HEK293T (cell line): ENCODE measurements around the gene GPR137B.

Experiments
- CTCF ChIA-PET: fragments of 350-600 bp; formaldehyde crosslinking; extraction: SDS; loops from one replicate; lab custom pipeline; 2021; ENCODE audit warnings: antibody characterized with exemption, inconsistent platforms; lab: Yijun Ruan, JAX
- POLR2A ChIA-PET: fragments of 350-600 bp; formaldehyde crosslinking; extraction: SDS; loops from one replicate; lab custom pipeline; 2020; ENCODE audit warnings: antibody characterized with exemption, inconsistent platforms; lab: Yijun Ruan, JAX
- DNase-seq: peaks from one replicate; pipeline ENCODE4 v3.0.0; 2012; ENCODE audit warnings: mixed read lengths; ENCODE audit errors: extremely low spot score
- ARNT ChIP-seq: fragments of 450-650 bp; IDR thresholded peaks from 2 replicates; pipeline ENCODE4 v1.6.1; 2017; ENCODE audit warnings: mild to moderate bottlenecking
- BHLHE40 ChIP-seq: fragments of 450-650 bp; IDR thresholded peaks from 2 replicates; pipeline ENCODE4 v1.6.1; 2016; ENCODE audit warnings: mild to moderate bottlenecking, moderate library complexity, borderline replicate concordance
- CTBP1 ChIP-seq: fragments of 450-650 bp; IDR thresholded peaks from 2 replicates; pipeline ENCODE4 v1.6.1; 2016; ENCODE audit warnings: borderline replicate concordance
- ELF4 ChIP-seq: fragments of 450-650 bp; IDR thresholded peaks from 2 replicates; pipeline ENCODE4 v1.6.1; 2017; ENCODE audit warnings: antibody characterized with exemption
- FOXA1 ChIP-seq: fragments of 450-650 bp; IDR thresholded peaks from 2 replicates; pipeline ENCODE4 v1.6.1; 2016; ENCODE audit warnings: mild to moderate bottlenecking
- FOXK2 ChIP-seq: fragments of 450-650 bp; IDR thresholded peaks from 2 replicates; pipeline ENCODE4 v1.6.1; 2016; ENCODE audit warnings: mild to moderate bottlenecking
- FOXM1 ChIP-seq: fragments of 450-650 bp; IDR thresholded peaks from 2 replicates; pipeline ENCODE4 v1.6.1; 2017; ENCODE audit warnings: mild to moderate bottlenecking, borderline replicate concordance
- HDGF ChIP-seq: fragments of 450-650 bp; IDR thresholded peaks from 2 replicates; pipeline ENCODE4 v1.6.1; 2017; ENCODE audit warnings: antibody characterized with exemption, borderline replicate concordance
- L3MBTL2 ChIP-seq: fragments of 450-650 bp; conservative IDR thresholded peaks from 2 replicates; pipeline ENCODE4 v1.6.1; 2016; ENCODE audit warnings: mild to moderate bottlenecking
- LEF1 ChIP-seq: fragments of 450-650 bp; IDR thresholded peaks from 2 replicates; pipeline ENCODE4 v1.6.1; 2017; ENCODE audit warnings: mild to moderate bottlenecking, borderline replicate concordance
- NFRKB ChIP-seq: fragments of 450-650 bp; IDR thresholded peaks from 2 replicates; pipeline ENCODE4 v1.6.1; 2016; ENCODE audit warnings: mild to moderate bottlenecking, moderate library complexity
- SP1 ChIP-seq: fragments of 450-650 bp; IDR thresholded peaks from 2 replicates; pipeline ENCODE4 v1.6.1; 2017
- SUZ12 ChIP-seq: fragments of 450-650 bp; IDR thresholded peaks from 2 replicates; pipeline ENCODE4 v1.6.1; 2016; ENCODE audit warnings: mild to moderate bottlenecking
- TARDBP ChIP-seq: fragments of 450-650 bp; IDR thresholded peaks from 2 replicates; pipeline ENCODE4 v1.6.1; 2016
- ZNF384 ChIP-seq: fragments of 450-650 bp; IDR thresholded peaks from 2 replicates; pipeline ENCODE4 v1.6.1; 2016
- TF ChIP-seq, protein P1 (sequence below): fragments of 450-650 bp; IDR thresholded peaks from 2 replicates; pipeline ENCODE4 v1.6.1; 2016

GPR137B gene

DNA sequence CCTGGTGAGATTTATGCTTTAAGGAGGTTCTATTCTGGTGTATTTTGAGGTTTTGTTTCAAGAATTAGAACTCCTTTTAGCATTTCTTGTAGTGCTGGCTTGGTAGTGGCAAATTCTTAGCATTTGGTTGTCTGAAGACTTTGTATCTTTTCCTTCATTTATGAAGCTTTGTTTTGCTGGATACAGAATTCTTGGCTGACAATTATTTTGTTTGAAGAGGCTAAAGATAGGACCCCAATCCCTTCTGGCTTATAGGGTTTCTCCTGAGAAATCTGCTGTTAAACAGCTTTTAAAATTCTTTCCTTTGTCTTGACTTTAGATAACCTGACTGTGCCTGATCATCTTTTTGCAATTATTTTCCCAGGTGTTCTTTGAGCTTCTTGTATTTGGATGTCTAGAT is 58.6 kb downstream of the GPR137B start:
- DNase-seq: no peak
- no peak for TF ChIP-seq FOXA1
- no peak for TF ChIP-seq SP1
- no peak for TF ChIP-seq LEF1
- TF ChIP-seq SUZ12: no peak
- TF ChIP-seq HDGF: no peak
- TF ChIP-seq TARDBP: no peak
- no peak for TF ChIP-seq CTBP1
- TF ChIP-seq FOXM1: no peak
- TF ChIP-seq NFRKB: no peak
- no peak for TF ChIP-seq L3MBTL2
- POLR2A ChIA-PET: no interaction called here

DNA sequence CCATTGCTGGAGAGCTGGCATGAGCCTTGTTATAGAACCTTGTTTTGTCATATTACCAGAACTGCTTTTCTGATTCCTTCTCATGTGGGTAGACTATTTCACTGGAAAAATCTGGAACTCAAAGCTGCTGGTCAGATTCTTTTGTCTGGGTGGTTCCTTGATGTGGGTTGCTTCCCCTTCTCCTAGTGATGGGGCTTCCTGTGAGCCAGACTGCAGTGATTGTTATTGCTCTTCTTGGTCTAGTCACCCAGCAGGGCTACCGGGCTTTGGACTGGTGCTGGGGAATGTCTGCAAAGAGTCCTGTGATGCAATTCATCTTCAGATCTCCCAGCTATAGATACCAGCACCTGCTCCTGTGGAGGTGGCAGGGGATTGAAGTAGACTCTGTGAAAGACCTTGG is 59.4 kb downstream of the GPR137B start:
- DNase-seq: no peak
- POLR2A ChIA-PET: no interaction called here
- CTCF ChIA-PET: interaction anchor here (0.8 kb wide), 1 partner anchor 52 kb away, joined by 4 read pairs; no protein-coding TSS in a partner anchor
- TF ChIP-seq SP1: no peak
- no peak for TF ChIP-seq FOXM1
- no peak for TF ChIP-seq LEF1
- TF ChIP-seq FOXK2: no peak
- no peak for TF ChIP-seq BHLHE40
- TF ChIP-seq HDGF: no peak
- TF ChIP-seq ZNF384: no peak

More for the DNA sequence above, 58.6 kb downstream of the GPR137B start:
- CTCF ChIA-PET: interaction anchor here (0.8 kb wide), 1 partner anchor 53 kb away, joined by 4 read pairs; no protein-coding TSS in a partner anchor

DNA sequence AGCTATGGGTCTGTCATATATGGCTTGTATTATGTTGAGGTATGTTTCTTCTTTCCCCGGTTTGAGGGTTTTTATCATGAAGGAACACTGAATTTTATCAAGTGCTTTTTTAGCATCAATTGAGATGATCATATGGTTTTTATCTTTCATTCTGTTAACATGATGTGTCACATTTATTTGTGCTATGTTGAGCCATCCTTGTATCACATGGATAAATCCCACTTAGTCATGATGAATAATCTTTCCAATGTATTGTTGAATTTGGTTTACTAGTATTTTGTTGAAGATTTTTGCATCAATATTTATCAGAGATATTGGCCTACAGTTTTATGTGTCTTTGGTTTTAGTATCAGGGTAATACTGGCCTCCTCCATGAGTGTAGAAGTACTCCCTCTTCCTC is 61.7 kb downstream of the GPR137B start:
- DNase-seq: no peak
- ChIA-PET POLR2A (no interaction called here), CTCF (no interaction called here)
- no peak for TF ChIP-seq LEF1
- no peak for TF ChIP-seq ARNT
- no peak for TF ChIP-seq CTBP1
- no peak for TF ChIP-seq FOXA1
- no peak for TF ChIP-seq FOXM1
- TF ChIP-seq L3MBTL2: no peak
- TF ChIP-seq, protein P1, sequence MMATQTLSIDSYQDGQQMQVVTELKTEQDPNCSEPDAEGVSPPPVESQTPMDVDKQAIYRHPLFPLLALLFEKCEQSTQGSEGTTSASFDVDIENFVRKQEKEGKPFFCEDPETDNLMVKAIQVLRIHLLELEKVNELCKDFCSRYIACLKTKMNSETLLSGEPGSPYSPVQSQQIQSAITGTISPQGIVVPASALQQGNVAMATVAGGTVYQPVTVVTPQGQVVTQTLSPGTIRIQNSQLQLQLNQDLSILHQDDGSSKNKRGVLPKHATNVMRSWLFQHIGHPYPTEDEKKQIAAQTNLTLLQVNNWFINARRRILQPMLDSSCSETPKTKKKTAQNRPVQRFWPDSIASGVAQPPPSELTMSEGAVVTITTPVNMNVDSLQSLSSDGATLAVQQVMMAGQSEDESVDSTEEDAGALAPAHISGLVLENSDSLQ: no peak
- no peak for TF ChIP-seq ELF4

DNA sequence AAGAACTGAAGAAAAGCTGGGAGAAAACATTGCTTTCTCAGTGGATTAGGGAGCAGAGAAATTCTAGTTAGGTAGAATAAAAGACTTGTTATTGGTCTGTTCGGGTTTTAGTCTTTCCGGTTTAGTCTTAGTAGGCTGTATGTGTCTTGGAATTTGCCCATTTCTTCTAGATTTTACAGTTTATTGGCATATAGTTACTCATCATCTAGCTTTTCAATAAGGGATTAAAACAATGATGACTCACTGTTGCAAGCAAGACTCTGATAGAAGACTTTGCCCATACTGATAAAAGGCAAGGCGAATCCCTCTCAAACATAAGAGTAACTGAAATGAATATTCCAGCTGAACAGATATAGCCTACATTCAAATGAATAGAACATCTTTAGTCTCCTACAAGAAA is 62.3 kb downstream of the GPR137B start:
- ChIA-PET POLR2A (no interaction called here), CTCF (no interaction called here)
- no peak for TF ChIP-seq SUZ12
- TF ChIP-seq ARNT: no peak
- TF ChIP-seq SP1: no peak
- no peak for TF ChIP-seq LEF1
- no peak for TF ChIP-seq BHLHE40
- no peak for TF ChIP-seq CTBP1
- no peak for TF ChIP-seq TARDBP
- TF ChIP-seq FOXK2: no peak
- no peak for TF ChIP-seq ZNF384
- TF ChIP-seq FOXM1: no peak
- no peak for TF ChIP-seq HDGF
- TF ChIP-seq ELF4: no peak
- no peak for TF ChIP-seq L3MBTL2
- no peak for TF ChIP-seq NFRKB
- TF ChIP-seq, protein P1: no peak
- no peak for TF ChIP-seq FOXA1
- DNase-seq: no peak

DNA sequence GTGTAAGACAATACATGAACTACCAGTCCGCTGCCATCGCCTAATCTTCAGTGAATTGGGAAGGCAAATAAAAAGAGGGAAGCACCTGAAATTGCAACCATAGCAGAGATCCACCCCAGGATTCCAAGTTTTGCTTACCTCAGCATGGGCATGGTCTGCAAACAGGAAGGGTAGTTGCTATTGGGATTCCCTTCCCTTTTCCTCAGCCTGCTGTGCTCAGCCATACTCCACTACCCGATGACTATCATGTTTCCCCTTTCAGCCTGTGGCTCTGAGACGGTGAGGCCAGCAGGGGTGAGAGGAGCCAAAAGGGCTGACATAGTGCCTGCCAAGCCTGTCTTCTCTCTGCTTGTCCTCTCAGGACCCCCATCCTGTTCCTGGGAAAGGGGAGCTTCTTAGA is 64.2 kb downstream of the GPR137B start:
- peak; percentile 59 for DNase-seq
- POLR2A ChIA-PET: no interaction called here
- TF ChIP-seq L3MBTL2 (no peak; the same call in 1 of the 2 replicates), SP1 (no peak), TARDBP (no peak), ZNF384 (no peak), FOXK2 (no peak), HDGF (no peak), CTBP1 (no peak), SUZ12 (no peak), FOXM1 (no peak), BHLHE40 (no peak), FOXA1 (no peak), ELF4 (no peak), LEF1 (no peak)
- TF ChIP-seq, protein P1: no peak
- CTCF ChIA-PET: no interaction called here

DNA sequence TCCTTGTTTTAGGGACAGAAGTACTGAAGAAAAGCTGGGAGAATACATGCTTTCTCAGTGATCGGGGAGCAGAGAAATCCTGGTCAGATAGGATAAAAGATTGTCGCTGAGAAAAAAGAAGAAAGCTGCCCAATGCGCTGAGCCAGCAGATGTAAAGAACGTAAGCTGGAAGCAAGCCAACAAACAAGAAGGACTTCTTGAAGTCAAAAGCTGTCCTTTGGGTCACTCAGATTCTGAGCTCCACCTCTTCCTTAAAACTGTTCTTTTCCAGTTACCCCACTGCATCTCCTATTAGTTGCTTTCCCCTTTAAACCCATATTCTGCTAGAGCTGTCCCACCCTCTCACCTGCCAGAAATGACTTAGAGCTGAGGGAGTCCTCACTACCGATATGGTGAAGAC is 64.8 kb downstream of the GPR137B start:
- TF ChIP-seq FOXK2: no peak
- TF ChIP-seq ZNF384: no peak
- no peak for TF ChIP-seq CTBP1
- no peak for TF ChIP-seq L3MBTL2
- TF ChIP-seq LEF1: no peak
- no peak for TF ChIP-seq ARNT
- TF ChIP-seq, protein P1: no peak
- no peak for TF ChIP-seq SUZ12
- ChIA-PET POLR2A (no interaction called here), CTCF (interaction anchor here (1.0 to 1.6 kb wide), 2 partner anchors 18 to 69 kb away, joined by 4 read pairs; no protein-coding TSS in a partner anchor)
- DNase-seq: no peak
